K562 (cell line): ENCODE data around the gene CD34. TPM values are rescaled to one million over a fixed set of nuclear protein-coding genes. Genes with fewer than 3 reads are reported as not detected.

ENCODE experiments used
- CREB3L1 ChIP-seq: fragments of 450-650 bp; IDR thresholded peaks from 2 replicates; pipeline ENCODE4 v1.6.1; 2014; ENCODE audit warnings: low read depth, mild to moderate bottlenecking, moderate library complexity, borderline replicate concordance
- FOXJ2 ChIP-seq: fragments of 200-800 bp; sonication (Bioruptor generic); IDR thresholded peaks from 2 replicates; pipeline ENCODE4 v1.6.1; 2016; ENCODE audit warnings: missing genetic modification characterization, missing compliant biosample characterization
- GATA2 ChIP-seq: sonication (generic); formaldehyde crosslinking; IDR thresholded peaks from 2 replicates; pipeline ENCODE4 v1.4.0; 2020; ENCODE audit warnings: mild to moderate bottlenecking, missing genetic modification reagents
- MXI1 ChIP-seq: IDR thresholded peaks from 2 replicates; pipeline ENCODE4 v1.6.1; 2011; ENCODE audit warnings: low read depth, mild to moderate bottlenecking, improper control_type of control experiment, low read length
- PKNOX1 ChIP-seq: fragments of 450-650 bp; IDR thresholded peaks from 2 replicates; pipeline ENCODE4 v1.6.1; 2016
- POLR2A ChIP-seq: fragments of 450-650 bp; conservative IDR thresholded peaks from 2 replicates; pipeline ENCODE4 v1.6.1; 2016
- POLR2G ChIP-seq: fragments of 200-400 bp; formaldehyde crosslinking; IDR thresholded peaks from 2 replicates; pipeline ENCODE4 v1.6.1; 2017; ENCODE audit warnings: low read depth, mild to moderate bottlenecking, antibody characterized with exemption, low read length, moderate library complexity
- RBM25 ChIP-seq: fragments of 200-400 bp; formaldehyde crosslinking; IDR thresholded peaks from 2 replicates; pipeline ENCODE4 v1.6.1; 2018; ENCODE audit warnings: low read length, low read depth, moderate library complexity; ENCODE audit not compliant: severe bottlenecking
- ZNF41 ChIP-seq: fragments of 250-450 bp; sonication (Bioruptor Pico); conservative IDR thresholded peaks from 2 replicates; pipeline ENCODE4 v1.4.0; 2020; ENCODE audit warnings: mild to moderate bottlenecking
- ZNF449 ChIP-seq: fragments of 250-450 bp; sonication (Bioruptor Pico); IDR thresholded peaks from 2 replicates; pipeline ENCODE4 v1.8.0; 2022; ENCODE audit warnings: moderate library complexity, mild to moderate bottlenecking, inconsistent platforms
- ZNF76 ChIP-seq: fragments of 250-450 bp; sonication (Bioruptor Pico); IDR thresholded peaks from 2 replicates; pipeline ENCODE4 v1.4.0; 2020; ENCODE audit warnings: mild to moderate bottlenecking, moderate library complexity, borderline replicate concordance
- polyA plus RNA-seq, 8 experiments: library from polyadenylated mRNA; depleted of rRNA in 4 of 8; stranded (reverse) in 5 of 8; unstranded in 3 of 8; fragments of >200 nt; fragmentation: Nextera tagmentation in 2 of 8; fragmentation: Illumina TruSeq in 1 of 8; extraction: Ambion mirVana in 2 of 8; extraction: Trizol in 1 of 8; gene quantifications; 2 replicates each; pipeline versions ENCODE4 v1.2.1 to v1.2.3, GENCODE V29; 2011 to 2014; ENCODE audit warnings: inconsistent platforms in 1 of 8, missing spikeins in 1 of 8
- total RNA-seq, 7 experiments: library from RNA; depleted of rRNA in 6 of 7; stranded (reverse); fragments of >200 nt in 6 of 7; fragmentation: Illumina TruSeq in 2 of 7; extraction: Trizol in 2 of 7; gene quantifications; 2 replicates each; pipeline versions ENCODE4 v1.2.1 to v1.2.3, GENCODE V29; 2011 to 2021; ENCODE audit warnings: low replicate concordance in 1 of 7
- TF ChIP-seq, protein P1 (sequence below): IDR thresholded peaks from 3 replicates; pipeline ENCODE4 v1.6.1; 2011; ENCODE audit warnings: borderline replicate concordance, mild to moderate bottlenecking; ENCODE audit not compliant: insufficient read length, insufficient read depth
- TF ChIP-seq, protein P2 (sequence below): fragments of 250-450 bp; sonication (Bioruptor Pico); IDR thresholded peaks from 2 replicates; pipeline ENCODE4 v1.8.0; 2022; ENCODE audit warnings: inconsistent platforms
- TF ChIP-seq, protein P3 (sequence below): sonication (generic); formaldehyde crosslinking; IDR thresholded peaks from 2 replicates; pipeline ENCODE4 v1.8.0; 2023; ENCODE audit warnings: missing genetic modification reagents, mild to moderate bottlenecking, borderline replicate concordance

The CD34 gene
- total and polyA plus RNA-seq, 9 of the 15 experiments (the other 6 are each of a cell fraction or from before 2014, with no cell fraction given): not detected

DNA sequence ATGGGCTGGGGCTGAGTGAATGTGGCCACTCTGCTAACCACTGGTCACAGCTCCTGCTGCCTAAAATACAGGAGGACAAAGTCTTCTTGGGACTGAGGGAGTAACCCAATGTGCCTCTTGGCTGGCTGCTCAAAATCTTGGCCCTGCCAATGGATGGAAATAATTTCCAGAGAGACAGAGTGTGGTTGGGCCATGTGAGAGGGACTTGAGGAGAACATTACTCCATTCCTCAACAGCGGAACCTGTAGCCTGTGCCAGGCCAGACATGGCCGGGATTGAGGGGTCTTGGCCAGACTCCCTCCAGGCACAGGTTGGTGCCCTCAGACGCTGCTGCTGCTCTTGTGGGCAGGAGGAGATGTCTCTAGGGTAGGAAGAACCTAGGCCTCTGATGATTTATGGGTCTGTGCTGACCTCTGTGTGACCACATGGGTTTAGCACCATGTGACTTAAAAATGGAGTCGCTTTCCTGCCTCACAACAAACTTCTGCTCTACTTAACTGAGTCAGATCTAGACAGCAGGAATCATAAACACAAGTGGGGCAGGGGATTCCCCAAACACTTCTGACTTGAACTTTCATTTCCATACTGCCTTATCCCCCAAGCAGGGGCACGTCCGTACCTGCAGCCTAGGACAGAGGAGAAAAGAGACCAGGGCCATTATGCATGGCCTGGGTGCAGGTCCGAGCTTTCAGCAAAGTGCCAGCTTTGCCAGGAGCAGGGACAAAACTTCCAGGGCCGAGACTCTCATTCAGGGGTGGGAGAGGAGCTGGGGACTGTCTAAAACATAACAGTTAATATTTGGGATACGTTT lies 79.2 kb downstream of the CD34 start (continued):
- TF ChIP-seq, protein P1, sequence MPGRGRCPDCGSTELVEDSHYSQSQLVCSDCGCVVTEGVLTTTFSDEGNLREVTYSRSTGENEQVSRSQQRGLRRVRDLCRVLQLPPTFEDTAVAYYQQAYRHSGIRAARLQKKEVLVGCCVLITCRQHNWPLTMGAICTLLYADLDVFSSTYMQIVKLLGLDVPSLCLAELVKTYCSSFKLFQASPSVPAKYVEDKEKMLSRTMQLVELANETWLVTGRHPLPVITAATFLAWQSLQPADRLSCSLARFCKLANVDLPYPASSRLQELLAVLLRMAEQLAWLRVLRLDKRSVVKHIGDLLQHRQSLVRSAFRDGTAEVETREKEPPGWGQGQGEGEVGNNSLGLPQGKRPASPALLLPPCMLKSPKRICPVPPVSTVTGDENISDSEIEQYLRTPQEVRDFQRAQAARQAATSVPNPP: no peak
- TF ChIP-seq MXI1: no peak
- peak; percentile 77 for TF ChIP-seq ZNF449 (CRISPR knock-in tag)
- TF ChIP-seq, protein P2, sequence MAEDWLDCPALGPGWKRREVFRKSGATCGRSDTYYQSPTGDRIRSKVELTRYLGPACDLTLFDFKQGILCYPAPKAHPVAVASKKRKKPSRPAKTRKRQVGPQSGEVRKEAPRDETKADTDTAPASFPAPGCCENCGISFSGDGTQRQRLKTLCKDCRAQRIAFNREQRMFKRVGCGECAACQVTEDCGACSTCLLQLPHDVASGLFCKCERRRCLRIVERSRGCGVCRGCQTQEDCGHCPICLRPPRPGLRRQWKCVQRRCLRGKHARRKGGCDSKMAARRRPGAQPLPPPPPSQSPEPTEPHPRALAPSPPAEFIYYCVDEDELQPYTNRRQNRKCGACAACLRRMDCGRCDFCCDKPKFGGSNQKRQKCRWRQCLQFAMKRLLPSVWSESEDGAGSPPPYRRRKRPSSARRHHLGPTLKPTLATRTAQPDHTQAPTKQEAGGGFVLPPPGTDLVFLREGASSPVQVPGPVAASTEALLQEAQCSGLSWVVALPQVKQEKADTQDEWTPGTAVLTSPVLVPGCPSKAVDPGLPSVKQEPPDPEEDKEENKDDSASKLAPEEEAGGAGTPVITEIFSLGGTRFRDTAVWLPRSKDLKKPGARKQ (CRISPR knock-in tag): no peak
- 0 out of 2 replicates have a peak, but pooled peaks have one; percentile 11 for TF ChIP-seq ZNF76 (CRISPR knock-in tag)
- no peak for TF ChIP-seq POLR2A
- TF ChIP-seq PKNOX1: peak; percentile 85
- peak; percentile 1; the same call in 1 of the 2 replicates for TF ChIP-seq ZNF41 (CRISPR knock-in tag)
- no peak for TF ChIP-seq POLR2G
- TF ChIP-seq FOXJ2 (tag): no peak
- TF ChIP-seq, protein P3, sequence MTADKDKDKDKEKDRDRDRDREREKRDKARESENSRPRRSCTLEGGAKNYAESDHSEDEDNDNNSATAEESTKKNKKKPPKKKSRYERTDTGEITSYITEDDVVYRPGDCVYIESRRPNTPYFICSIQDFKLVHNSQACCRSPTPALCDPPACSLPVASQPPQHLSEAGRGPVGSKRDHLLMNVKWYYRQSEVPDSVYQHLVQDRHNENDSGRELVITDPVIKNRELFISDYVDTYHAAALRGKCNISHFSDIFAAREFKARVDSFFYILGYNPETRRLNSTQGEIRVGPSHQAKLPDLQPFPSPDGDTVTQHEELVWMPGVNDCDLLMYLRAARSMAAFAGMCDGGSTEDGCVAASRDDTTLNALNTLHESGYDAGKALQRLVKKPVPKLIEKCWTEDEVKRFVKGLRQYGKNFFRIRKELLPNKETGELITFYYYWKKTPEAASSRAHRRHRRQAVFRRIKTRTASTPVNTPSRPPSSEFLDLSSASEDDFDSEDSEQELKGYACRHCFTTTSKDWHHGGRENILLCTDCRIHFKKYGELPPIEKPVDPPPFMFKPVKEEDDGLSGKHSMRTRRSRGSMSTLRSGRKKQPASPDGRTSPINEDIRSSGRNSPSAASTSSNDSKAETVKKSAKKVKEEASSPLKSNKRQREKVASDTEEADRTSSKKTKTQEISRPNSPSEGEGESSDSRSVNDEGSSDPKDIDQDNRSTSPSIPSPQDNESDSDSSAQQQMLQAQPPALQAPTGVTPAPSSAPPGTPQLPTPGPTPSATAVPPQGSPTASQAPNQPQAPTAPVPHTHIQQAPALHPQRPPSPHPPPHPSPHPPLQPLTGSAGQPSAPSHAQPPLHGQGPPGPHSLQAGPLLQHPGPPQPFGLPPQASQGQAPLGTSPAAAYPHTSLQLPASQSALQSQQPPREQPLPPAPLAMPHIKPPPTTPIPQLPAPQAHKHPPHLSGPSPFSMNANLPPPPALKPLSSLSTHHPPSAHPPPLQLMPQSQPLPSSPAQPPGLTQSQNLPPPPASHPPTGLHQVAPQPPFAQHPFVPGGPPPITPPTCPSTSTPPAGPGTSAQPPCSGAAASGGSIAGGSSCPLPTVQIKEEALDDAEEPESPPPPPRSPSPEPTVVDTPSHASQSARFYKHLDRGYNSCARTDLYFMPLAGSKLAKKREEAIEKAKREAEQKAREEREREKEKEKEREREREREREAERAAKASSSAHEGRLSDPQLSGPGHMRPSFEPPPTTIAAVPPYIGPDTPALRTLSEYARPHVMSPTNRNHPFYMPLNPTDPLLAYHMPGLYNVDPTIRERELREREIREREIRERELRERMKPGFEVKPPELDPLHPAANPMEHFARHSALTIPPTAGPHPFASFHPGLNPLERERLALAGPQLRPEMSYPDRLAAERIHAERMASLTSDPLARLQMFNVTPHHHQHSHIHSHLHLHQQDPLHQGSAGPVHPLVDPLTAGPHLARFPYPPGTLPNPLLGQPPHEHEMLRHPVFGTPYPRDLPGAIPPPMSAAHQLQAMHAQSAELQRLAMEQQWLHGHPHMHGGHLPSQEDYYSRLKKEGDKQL (CRISPR knock-in tag): no peak
- no peak for TF ChIP-seq CREB3L1
- TF ChIP-seq RBM25: no peak
- TF ChIP-seq GATA2 (CRISPR knock-in tag): no peak
